Islet precursor cell (in vitro differentiated cells): ENCODE measurements around the gene ID3.

Experiments used
- DNase-seq: peaks from one replicate; pipeline ENCODE4 v3.0.0-alpha.2; 2018

Gene ID3

DNA sequence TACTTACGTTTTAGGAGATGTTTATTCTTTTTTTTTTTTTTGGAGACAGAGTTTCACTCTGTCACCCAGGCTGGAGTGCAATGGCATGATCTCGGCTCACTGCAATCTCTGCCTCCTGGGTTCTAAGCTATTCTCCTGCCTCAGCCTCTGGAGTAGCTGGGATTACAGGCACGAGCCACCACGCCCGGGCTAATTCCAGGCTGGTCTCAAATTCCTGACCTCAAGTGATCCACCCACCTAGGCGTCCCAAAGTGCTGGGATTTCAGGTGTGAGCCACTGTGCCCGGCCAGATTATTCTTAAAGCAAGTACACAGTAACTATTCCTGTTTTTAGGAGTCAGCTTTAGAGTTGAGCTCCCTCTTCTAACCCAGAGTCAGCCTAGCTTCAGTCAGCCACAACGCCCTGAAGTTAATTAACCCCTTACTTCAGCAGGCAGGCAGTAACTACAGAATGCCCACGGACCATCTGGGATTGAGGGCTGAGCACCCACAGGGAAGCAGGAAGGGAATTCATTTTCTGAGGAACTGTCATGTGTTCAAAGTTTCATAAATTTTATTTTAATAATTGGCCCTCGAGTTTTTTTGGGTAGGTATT, 5.3 kb upstream of the ID3 start:
- DNase-seq = peak; percentile 84

- DNase-seq = no peak
Observed at GRCh38 chr1:23563755-23564374, 4.6 kb upstream of the ID3 start.

- DNase-seq = no peak
Observed at GRCh38 chr1:23563003-23563402, 3.7 kb upstream of the ID3 start.

DNA sequence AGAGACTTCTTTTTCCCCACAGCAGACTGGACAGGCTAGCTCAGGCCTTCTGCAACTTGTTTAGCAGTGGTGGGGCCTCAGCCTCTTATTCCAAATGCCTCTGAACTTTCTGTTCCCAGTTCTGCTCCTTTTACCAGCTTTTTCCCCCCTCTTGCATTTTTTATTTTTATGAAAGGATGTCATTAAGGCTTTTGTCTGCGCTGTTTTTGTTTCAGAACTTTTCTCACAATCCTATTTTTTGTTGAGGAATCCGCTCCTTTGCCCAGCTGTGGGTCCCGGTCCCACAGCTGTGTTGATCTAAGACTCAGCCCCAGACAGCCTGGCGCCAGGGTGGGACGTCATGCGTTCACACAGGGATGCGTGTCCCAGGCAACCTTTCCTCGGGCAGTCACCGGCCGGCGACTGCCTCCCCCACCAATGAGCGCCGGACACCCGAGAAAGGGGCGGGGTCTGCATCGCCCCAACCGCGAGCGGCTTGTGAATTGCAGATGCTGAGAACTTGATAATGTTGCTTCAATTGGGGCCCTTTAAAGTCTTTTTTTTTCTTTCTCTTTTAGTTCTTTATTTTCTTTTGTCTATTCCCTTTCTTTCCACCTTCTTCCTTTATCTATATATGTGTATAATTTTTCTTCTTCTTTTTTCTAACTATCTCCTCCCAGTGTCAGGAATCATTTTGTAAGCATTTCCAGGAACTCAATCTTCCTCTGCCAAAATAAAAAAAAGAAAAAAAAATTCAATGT, 3.0 kb upstream of the ID3 start:
- DNase-seq = peak; percentile 99

- DNase-seq = no peak
Observed at GRCh38 chr1:23561813-23562100, 2.5 kb upstream of the ID3 start.

GRCh38 chr1:23561076-23561812, 1.9 kb upstream of the ID3 start:
- no peak for DNase-seq

- DNase-seq = no peak
Observed at GRCh38 chr1:23559985-23560741, 862 bp upstream of the ID3 start.

DNA sequence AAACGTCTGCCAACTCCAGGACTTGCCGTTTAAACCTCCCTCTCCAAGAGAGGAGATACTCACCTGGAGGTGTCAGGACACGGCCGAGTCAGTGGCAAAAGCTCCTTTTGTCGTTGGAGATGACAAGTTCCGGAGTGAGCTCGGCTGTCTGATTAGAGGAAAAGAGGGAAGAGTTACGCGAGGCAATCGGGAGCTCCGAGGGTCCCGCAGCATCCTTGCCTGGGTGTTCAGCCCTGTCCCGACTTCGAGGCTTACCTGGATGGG, 497 bp downstream of the ID3 start:
- no peak for DNase-seq

DNA sequence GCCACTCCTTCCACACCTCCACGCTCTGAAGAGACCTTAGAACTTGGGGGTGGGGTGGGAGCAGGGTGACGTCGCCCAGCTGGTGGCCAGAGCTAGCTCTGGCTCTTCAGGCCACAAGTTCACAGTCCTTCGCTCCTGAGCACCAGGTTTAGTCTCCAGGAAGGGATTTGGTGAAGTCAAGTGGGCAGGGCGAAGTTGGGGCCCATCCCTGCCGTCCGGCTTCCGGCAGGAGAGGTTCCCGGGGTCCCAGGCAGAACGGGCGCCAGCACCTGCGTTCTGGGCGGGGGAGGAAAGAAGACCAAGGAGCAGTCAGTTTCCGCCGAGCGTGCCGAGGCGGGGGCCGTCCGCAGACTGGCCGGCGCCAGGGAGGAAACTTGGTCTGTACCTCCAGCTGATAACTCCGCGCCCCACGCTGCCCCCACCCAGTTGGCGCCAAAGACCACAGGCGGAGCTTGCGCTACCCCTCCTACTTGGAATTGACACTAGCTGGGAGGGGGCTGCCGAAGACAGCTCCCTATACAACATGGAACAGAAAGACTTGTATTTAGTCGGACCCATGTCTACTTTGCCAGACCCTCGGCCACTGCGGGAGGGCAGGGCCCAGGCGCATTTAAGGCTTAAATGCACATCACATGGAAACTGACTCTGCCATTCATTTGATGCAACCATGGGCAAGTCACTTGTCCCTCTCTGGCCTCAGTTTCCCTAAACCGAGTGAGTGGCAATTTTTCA, 995 bp downstream of the ID3 start:
- DNase-seq = peak; percentile 67

GRCh38 chr1:23557471-23558124, 1.7 kb downstream of the ID3 start:
- DNase-seq = no peak

DNA sequence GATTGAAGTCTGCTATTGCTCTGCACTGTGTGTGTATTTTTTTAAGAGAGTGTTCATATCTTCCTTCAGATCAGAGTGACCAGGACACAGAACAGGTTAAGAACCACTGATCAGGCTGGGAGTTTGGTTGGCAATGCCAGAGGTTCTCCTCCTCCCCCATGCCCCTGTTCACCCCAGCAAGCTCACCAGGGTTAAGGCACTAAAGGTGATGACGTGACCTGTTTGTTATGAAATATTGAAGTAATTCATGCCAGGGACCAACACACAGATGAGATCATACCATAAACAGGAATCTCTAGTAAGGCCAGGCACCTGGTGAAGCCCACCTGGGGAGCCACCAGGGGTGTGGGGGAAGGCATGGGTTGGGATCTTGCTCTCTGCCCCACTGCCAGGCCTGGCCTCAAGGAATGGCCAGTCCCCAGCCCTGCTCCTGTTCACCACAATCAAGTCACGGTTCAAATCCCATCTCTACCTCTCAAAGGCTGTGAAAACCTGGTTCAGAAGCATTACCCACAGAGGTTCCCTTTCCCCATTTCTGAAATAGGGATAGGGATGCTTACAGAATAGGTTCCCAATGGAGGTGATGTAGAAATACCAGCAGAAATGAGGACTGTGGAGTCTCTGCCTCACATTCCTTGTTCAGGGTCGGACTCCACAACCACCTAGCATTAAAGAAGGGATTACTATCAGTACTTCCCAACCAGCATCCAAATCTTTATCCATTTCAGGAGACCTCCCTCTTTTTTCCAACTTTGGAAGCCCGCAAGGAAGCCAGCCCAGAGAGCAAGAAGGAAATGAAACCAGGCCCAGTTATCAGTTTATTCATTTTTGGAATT, 2.4 kb downstream of the ID3 start:
- DNase-seq = peak; percentile 82

GRCh38 chr1:23555986-23556634, 3.2 kb downstream of the ID3 start:
- DNase-seq = peak; percentile 98

DNA sequence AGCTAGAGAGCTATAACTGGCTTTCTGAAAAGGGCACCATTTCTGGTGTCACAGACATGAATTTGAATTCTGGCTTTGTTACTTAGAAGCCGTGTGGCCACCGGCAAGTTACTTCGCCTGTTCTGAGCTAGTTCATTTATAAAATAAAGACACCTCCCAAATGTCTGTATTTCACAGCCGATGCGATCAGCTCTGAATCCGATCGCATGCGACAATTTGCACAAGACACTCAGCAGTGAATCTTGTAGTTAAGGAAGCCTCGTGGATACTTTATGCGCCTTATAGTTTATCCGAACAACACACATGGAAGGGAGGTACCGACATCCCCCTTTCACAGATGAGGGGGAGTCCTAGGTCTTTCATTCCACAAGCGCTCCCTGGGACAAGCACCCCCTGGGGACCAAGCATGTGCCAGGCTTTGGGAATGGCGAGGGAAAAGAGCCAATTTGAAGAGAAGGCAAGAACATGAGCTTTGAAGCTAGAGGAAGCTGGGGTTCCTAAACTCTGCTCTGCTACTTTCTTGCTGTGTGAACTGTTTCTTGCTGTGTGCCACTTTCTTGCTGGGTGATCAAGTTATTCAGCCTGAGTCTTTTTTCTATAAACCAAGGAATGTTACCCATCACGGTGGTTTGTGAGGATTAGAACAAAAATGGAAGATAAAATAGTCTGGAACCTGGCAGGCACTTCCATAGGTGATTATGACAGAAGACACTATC, 3.9 kb downstream of the ID3 start:
- DNase-seq = no peak

DNA sequence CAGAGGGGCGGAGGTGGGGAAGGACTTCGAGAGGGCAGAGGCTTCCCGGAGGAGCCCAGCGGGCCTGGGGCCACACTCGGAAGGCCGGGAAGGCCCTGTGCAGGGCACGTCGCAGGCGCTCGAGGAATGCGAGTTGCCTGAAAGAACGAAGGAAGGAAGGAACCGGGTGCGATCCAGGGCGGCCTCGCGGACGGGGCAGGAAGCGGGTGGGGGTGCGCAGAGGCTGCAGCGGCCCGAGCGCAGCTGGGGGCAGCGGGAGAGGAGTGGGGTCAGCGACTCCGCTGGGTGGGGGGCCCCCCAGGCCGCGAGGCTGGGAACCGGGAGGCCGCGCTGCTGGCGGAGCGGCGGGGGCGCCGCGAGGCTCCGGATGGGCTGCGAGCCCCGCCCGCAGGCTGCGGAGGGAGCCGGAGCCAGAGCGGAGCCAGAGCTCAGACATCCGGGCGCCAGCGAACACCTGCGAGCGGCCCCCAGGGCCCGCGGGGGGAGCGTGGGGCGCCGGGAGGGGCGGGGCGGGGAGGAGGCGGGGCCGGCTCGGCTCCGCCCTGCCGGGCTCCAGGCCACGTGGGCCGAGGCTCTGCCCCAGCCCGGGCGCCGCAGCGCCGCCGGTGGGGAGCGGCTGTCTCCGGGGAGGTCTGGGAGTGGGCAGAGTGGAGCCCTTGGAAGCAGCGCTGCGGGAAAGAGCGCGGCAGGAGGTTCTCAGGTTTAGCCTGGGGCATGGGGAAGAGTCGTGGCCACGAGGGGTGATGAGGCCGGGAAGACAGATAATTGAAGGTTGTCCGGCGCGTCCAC, 4.6 kb downstream of the ID3 start:
- peak; percentile 99 for DNase-seq

DNA sequence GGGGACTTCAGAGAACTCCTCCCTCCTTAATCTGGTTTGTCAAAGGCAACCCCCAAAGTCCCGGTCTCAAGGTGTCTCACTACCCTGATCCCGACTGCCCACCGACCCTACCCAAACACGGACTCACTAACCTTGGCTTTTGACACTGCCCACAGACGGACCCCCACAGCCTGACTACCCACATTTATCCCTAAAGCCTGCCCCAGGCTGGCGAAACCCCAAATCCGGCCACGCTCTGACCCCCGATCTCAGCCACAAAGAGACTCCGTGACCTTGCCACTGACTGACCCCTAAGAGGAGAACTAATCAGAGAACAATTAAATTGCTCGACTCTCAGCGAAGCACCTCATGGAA, 5.2 kb downstream of the ID3 start:
- DNase-seq = no peak

DNA sequence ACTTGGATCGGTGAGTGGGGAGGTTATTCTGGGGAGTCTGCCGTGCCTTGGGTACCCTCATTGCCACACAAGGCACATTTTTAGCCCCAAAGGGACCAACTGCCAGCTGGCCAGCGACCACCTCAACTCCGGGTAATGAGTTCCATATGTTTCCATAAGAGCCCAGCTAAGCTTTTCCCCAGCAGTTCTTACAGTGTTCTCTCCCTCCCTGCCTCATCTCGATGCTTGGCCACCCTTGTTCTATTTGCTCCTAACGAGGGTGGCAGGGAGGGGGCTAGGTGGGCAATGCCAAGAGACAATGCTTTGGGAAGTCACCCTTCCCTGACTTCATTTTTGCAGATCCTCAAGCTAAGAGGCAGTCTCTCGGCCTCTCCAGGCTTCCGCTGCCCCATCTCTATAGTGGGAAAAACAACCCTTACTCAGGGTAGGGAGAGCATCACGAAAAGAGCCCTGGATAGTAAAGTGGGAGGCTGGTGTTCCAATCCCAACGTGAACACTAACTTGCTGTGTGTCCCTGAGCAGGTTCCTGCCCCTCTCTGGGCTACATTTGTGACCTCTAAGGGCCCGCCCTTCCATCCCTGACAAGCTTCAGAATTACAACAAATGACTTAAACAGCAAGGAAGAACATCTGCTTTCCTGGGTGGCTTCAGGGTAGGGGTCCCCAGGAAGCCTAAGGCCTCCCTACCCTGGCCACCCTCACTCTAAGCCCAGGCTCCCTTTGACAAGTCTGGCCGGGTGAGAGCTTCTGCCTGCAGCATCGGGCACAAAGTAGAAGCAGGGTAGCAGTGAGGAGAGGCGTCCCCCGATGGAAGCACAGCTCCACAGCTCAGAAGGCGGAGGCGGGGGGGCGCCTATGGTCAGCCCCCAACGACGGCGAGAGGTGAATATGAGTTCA, 5.8 kb downstream of the ID3 start:
- no peak for DNase-seq

GRCh38 chr1:23551849-23552248, 7.5 kb downstream of the ID3 start:
- DNase-seq = no peak

GRCh38 chr1:23548704-23549143, 10.6 kb downstream of the ID3 start:
- DNase-seq = peak; percentile 76
